Immature natural killer cell (primary cell): Measurements from ENCODE around the gene TLX1. TPM values are rescaled to one million over a fixed set of nuclear protein-coding genes. Genes with fewer than 3 reads are reported as not detected.

Experiments used
- DNase-seq, 3 donors: peaks; one replicate each; pipeline ENCODE4 v3.0.0; 2022; ENCODE audit warnings: mixed read lengths in 1 of 3
- H3K27ac Mint-ChIP-seq, 6 donors: one replicate each; pipeline ENCODE4 v1.8.0; 2020; ENCODE audit warnings: mixed read lengths in 6 of 6, mild to moderate bottlenecking in 5 of 6, inconsistent platforms in 4 of 6, moderate library complexity in 3 of 6
- H3K27me3 Mint-ChIP-seq, 3 donors: one replicate each; pipeline ENCODE4 v1.8.0; 2020 to 2021; ENCODE audit warnings: low read depth in 3 of 3, mild to moderate bottlenecking in 3 of 3, mixed read lengths in 3 of 3, moderate library complexity in 3 of 3, inconsistent platforms in 1 of 3
- H3K36me3 Mint-ChIP-seq, 3 donors: one replicate each; pipeline ENCODE4 v1.8.0; 2020; ENCODE audit warnings: mixed read lengths in 3 of 3, inconsistent platforms in 2 of 3, mild to moderate bottlenecking in 2 of 3
- H3K4me1 Mint-ChIP-seq, 2 donors: one replicate each; pipeline ENCODE4 v1.8.0; 2020; ENCODE audit warnings: inconsistent platforms in 2 of 2, mild to moderate bottlenecking in 2 of 2, mixed read lengths in 2 of 2, moderate library complexity in 1 of 2
- H3K4me3 Mint-ChIP-seq, 5 donors: one replicate each; pipeline ENCODE4 v1.8.0; 2020; ENCODE audit warnings: mild to moderate bottlenecking in 5 of 5, mixed read lengths in 5 of 5, inconsistent platforms in 3 of 5, moderate library complexity in 3 of 5
- H3K9me3 Mint-ChIP-seq, 6 donors: one replicate each; pipeline ENCODE4 v1.8.0; 2020; ENCODE audit warnings: mild to moderate bottlenecking in 6 of 6, mixed read lengths in 6 of 6, inconsistent platforms in 4 of 6, moderate library complexity in 3 of 6
- polyA plus RNA-seq, 3 donors: library from polyadenylated mRNA; unstranded; fragments of 300-500 nt; fragmentation: Illumina TruSeq; gene quantifications; one replicate each; pipeline ENCODE4 v1.2.3, GENCODE V29; 2021

Gene TLX1
- polyA plus RNA-seq, 3 donors from 2014 or later, result not detected

- H3K4me3 Mint-ChIP-seq, result no peak overlapping the region
- H3K9me3 Mint-ChIP-seq, result no peaks in the 10 kb centered on the region
- H3K27ac Mint-ChIP-seq, result no peak overlapping the region
- H3K4me1 Mint-ChIP-seq, result peaks cover 4 to 11% of the 10 kb centered on the region in 2 donors
- no peaks in the 10 kb centered on the region for H3K36me3 Mint-ChIP-seq
- no peak for DNase-seq
- peaks cover 8 to 17% (median 9%) of the 10 kb centered on the region in 3 donors for H3K27me3 Mint-ChIP-seq
These were observed 27.5 kb downstream of the TLX1 start for GRCh38 chr10:101158459-101159058.

- Mint-ChIP-seq H3K4me1 (peaks cover 4 to 17% of the 10 kb centered on the region in 2 donors), H3K4me3 (peak overlapping the region in 2 of 5 donors; percentile 3 to 58), H3K9me3 (no peaks in the 10 kb centered on the region), H3K36me3 (no peaks in the 10 kb centered on the region), H3K27me3 (peaks cover 7 to 19% (median 17%) of the 10 kb centered on the region in 3 donors), H3K27ac (no peak overlapping the region)
- DNase-seq, result peak; percentile 57 to 67 (median 63)
These were observed 30.6 kb downstream of the TLX1 start for GRCh38 chr10:101161494-101162299.

GRCh38 chr10:101162677-101163076 is 31.6 kb downstream of the TLX1 start:
- Mint-ChIP-seq H3K4me1 (peaks cover 4 to 17% of the 10 kb centered on the region in 2 donors), H3K4me3 (no peak overlapping the region)

GRCh38 chr10:101164020-101164419 is 32.9 kb downstream of the TLX1 start:
- Mint-ChIP-seq H3K27ac (no peak overlapping the region), H3K4me3 (no peak overlapping the region), H3K9me3 (no peaks in the 10 kb centered on the region), H3K27me3 (peaks cover 13 to 21% (median 15%) of the 10 kb centered on the region in 3 donors), H3K4me1 (peaks cover 4 to 17% of the 10 kb centered on the region in 2 donors), H3K36me3 (no peaks in the 10 kb centered on the region)
- DNase-seq, result no peak

More at GRCh38 chr10:101162677-101163076, 31.6 kb downstream of the TLX1 start:
- Mint-ChIP-seq H3K27ac (no peak overlapping the region), H3K9me3 (no peaks in the 10 kb centered on the region), H3K27me3 (peaks cover 8 to 21% (median 21%) of the 10 kb centered on the region in 3 donors), H3K36me3 (no peaks in the 10 kb centered on the region)
- no peak for DNase-seq

- no peak overlapping the region for H3K27ac Mint-ChIP-seq
- no peak for DNase-seq
- no peaks in the 10 kb centered on the region for H3K9me3 Mint-ChIP-seq
- no peak overlapping the region for H3K4me3 Mint-ChIP-seq
- H3K27me3 Mint-ChIP-seq, result peaks cover 14 to 22% (median 14%) of the 10 kb centered on the region in 3 donors
- H3K4me1 Mint-ChIP-seq, result peaks cover 4 to 17% of the 10 kb centered on the region in 2 donors
- no peaks in the 10 kb centered on the region for H3K36me3 Mint-ChIP-seq
These were observed 34.6 kb downstream of the TLX1 start for GRCh38 chr10:101165736-101166135.

- Mint-ChIP-seq H3K9me3 (no peaks in the 10 kb centered on the region), H3K27ac (no peak overlapping the region), H3K36me3 (no peaks in the 10 kb centered on the region), H3K27me3 (peaks cover 12 to 26% (median 14%) of the 10 kb centered on the region in 3 donors), H3K4me3 (no peak overlapping the region), H3K4me1 (peaks cover 4 to 16% of the 10 kb centered on the region in 2 donors)
- DNase-seq, result no peak
These were observed 35.3 kb downstream of the TLX1 start for GRCh38 chr10:101166430-101166829.

- no peak for DNase-seq
- Mint-ChIP-seq H3K36me3 (peaks cover 5 to 9% (median 5%) of the 10 kb centered on the region in 3 donors), H3K4me1 (no peaks in the 10 kb centered on the region), H3K27ac (no peak overlapping the region), H3K9me3 (peaks cover 5 to 31% (median 16%) of the 10 kb centered on the region in 6 donors), H3K27me3 (peaks cover 9 to 21% (median 17%) of the 10 kb centered on the region in 3 donors), H3K4me3 (no peak overlapping the region)
These were observed 41.6 kb downstream of the TLX1 start for GRCh38 chr10:101172741-101173140.

- Mint-ChIP-seq H3K4me3 (no peak overlapping the region), H3K27me3 (peaks cover 9 to 21% (median 15%) of the 10 kb centered on the region in 3 donors), H3K9me3 (peaks cover 5 to 31% (median 16%) of the 10 kb centered on the region in 6 donors), H3K36me3 (peaks cover 5 to 9% (median 5%) of the 10 kb centered on the region in 3 donors), H3K27ac (no peak overlapping the region), H3K4me1 (no peaks in the 10 kb centered on the region)
- DNase-seq, result no peak
These were observed 43.2 kb downstream of the TLX1 start for GRCh38 chr10:101174319-101174718.

- Mint-ChIP-seq H3K36me3 (peaks cover 5 to 9% (median 5%) of the 10 kb centered on the region in 3 donors), H3K27ac (no peak overlapping the region), H3K4me3 (peak overlapping the region in 1 of 5 donors; percentile 12), H3K27me3 (peaks cover 11 to 18% (median 16%) of the 10 kb centered on the region in 3 donors), H3K9me3 (peaks cover 5 to 31% (median 16%) of the 10 kb centered on the region in 6 donors), H3K4me1 (no peaks in the 10 kb centered on the region)
- no peak for DNase-seq
These were observed 45.5 kb downstream of the TLX1 start for GRCh38 chr10:101176577-101176976.

- Mint-ChIP-seq H3K27me3 (peaks cover 2 to 7% (median 3%) of the 10 kb centered on the region in 3 donors), H3K4me1 (no peaks in the 10 kb centered on the region), H3K9me3 (peaks cover 0 to 1% (median 0%) of the 10 kb centered on the region in 6 donors)
These were observed 51.8 kb downstream of the TLX1 start for GRCh38 chr10:101182936-101183335.

GRCh38 chr10:101183458-101184183 is 52.5 kb downstream of the TLX1 start:
- H3K27ac Mint-ChIP-seq, result no peak overlapping the region
- no peaks in the 10 kb centered on the region for H3K36me3 Mint-ChIP-seq
- no peaks in the 10 kb centered on the region for H3K9me3 Mint-ChIP-seq
- H3K4me1 Mint-ChIP-seq, result no peaks in the 10 kb centered on the region
- H3K27me3 Mint-ChIP-seq, result peaks cover 2 to 7% (median 2%) of the 10 kb centered on the region in 3 donors
- DNase-seq, result no peak
- no peak overlapping the region for H3K4me3 Mint-ChIP-seq

More at GRCh38 chr10:101182936-101183335, 51.8 kb downstream of the TLX1 start:
- Mint-ChIP-seq H3K27ac (no peak overlapping the region), H3K36me3 (no peaks in the 10 kb centered on the region), H3K4me3 (no peak overlapping the region)
- DNase-seq, result no peak
